ENCODE measurements around the gene CDCA7. TPM values are rescaled to one million over a fixed set of nuclear protein-coding genes. Genes with fewer than 3 reads are reported as not detected.
A peak's percentile ranks its signal among the peaks of the same experiment; 100 is the strongest.
"Not testable (repeated sequence)": the region's sequence is repeated elsewhere in the genome, so short reads cannot be mapped to it uniquely, and the experiment has no call there.

CDCA7 gene
- total RNA-seq, 3 donors from 2014 or later = 23.1 to 36.9 (median 28.0) TPM

DNA sequence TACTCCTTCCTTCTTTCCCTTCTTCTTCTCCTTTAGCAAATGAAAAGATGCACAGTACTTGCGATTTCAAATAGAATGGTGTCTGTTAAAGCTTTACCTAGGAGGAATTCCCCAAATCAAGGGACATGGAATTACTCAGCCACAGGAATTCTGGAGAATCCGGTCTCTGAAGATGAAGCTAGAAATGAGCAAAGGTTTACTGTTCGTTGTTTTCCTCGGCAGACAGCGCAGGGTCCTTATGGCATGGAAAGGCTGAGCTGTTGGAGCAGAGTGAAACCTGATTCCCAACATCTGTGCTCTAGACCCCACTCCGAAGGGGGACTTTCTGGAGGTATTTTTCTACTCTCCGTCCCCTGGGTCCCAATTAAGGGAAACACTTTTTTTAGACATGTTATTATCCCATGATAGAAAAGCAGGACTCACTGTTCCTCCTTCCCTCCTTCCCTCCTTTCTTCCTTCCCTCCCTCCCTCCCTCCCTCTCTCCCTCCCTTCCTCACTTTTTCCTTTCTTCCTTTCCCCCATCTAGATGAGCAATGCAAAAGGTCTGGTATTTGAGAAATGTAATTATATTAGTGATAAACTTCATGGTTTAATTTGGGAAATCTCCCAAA lies 47.1 kb downstream of the CDCA7 start:
- no peaks in the 10 kb centered on the region for H3K9me3 Mint-ChIP-seq
- H3K4me3 Mint-ChIP-seq = no peak overlapping the region
- H3K27me3 Mint-ChIP-seq (ENCODE audit: low read depth) = peaks cover 58% of the 10 kb centered on the region
- H3K36me3 Mint-ChIP-seq (ENCODE audit: insufficient read depth) = no peaks in the 10 kb centered on the region
- ATAC-seq = no peak
- peaks cover 7% of the 10 kb centered on the region for H3K4me1 Mint-ChIP-seq (ENCODE audit: low read depth)
- DNase-seq = no peak

DNA sequence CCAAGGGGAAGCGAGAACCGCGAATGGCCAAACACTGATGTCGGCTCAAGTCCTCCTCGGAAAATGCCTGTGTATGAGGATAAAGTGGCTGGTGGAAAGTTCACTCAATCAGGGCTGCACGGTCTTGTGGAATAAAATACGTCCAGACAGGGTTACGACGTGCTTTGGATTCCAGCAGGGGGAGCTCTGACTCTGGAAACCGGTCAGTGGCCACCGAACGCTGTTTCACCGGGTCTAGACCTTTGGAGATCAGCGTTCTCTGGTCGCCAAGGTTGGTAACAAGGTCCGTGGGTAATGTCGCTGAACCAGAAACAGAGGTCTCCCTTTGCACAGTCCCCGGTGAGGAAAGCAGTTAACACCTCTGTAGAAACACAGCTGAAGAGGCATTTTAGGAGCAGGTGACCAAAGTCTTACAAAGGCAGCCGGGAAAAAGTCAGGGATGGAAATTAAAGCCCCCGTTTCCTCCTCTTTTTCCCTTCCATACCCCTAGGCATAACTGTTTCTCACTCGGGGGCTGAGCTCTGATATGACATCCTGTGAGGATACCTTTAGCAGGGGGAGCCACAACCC lies 47.8 kb downstream of the CDCA7 start:
- no peaks in the 10 kb centered on the region for H3K9me3 Mint-ChIP-seq
- H3K36me3 Mint-ChIP-seq (ENCODE audit: insufficient read depth) = no peaks in the 10 kb centered on the region
- H3K4me1 Mint-ChIP-seq (ENCODE audit: low read depth) = peaks cover 7% of the 10 kb centered on the region
- DNase-seq = peak; percentile 68
- ATAC-seq = peak; percentile 89 to 93
- no peak overlapping the region for H3K4me3 Mint-ChIP-seq
- peaks cover 53% of the 10 kb centered on the region for H3K27me3 Mint-ChIP-seq (ENCODE audit: low read depth)

DNA sequence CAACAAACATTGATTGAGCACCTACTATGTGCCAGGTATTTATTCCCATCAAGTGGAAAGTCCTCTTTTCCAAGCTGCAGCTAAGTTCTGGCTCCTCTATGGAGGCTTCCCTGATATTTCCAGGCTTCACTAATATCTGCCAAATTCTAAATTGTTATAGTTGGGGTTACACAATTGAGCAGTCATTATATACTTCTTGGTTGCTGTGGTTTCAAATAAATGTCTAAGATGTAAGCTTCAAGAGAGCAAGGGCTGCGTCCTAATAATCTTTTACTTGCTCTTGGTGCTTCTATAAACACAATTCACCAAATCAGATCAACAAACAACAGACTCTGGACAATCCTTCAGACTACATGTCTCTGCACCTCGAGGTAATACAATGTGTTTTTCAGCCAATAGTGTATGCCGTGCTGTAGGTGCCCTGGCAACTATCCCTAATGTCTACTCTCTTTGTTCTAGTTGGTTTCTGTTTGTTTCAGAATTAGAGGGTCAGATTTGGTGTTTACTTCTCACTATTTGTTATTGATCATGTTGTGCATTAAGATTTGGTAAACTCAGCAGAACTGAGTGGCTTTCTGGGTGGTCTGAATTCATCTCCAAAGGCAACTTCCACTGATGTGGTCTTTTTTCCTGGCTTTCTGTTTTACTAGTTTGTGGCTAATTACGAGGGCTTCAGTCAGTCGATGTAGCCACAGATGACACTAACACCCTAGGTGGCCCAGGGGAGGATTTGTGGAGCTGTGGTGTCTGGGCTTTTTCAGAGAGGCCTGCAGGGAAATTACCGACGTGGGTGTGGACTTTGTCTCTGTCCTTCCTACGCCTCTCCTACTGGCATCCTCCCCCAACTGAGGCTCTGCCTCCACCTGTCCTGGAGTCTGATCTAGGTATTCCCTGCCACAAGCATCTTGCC lies 50.4 kb downstream of the CDCA7 start:
- H3K36me3 Mint-ChIP-seq (ENCODE audit: insufficient read depth) = no peaks in the 10 kb centered on the region
- DNase-seq (no peak), ATAC-seq (no peak)
- peaks cover 49% of the 10 kb centered on the region for H3K27me3 Mint-ChIP-seq (ENCODE audit: low read depth)
- no peaks in the 10 kb centered on the region for H3K9me3 Mint-ChIP-seq
- H3K4me1 Mint-ChIP-seq (ENCODE audit: low read depth) = peaks cover 7% of the 10 kb centered on the region
- no peak overlapping the region for H3K4me3 Mint-ChIP-seq

DNA sequence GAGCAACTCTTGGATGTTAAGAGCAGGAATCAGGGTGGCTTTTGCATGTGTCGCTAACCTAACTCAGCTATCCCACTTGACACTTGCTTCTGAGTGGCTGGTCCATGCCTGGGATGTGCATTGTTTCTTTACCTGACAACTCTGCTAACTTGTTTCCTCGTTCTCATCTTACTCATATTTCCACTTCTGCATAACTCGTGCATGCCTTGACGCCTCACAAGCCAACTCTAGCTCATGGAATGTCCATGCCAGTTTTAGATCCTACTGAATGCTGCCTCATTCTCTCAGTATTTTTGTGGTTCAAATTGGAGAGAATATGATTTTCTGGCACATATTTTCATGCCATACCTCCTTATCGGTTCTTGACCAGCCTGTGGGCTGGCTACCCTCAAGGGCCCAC lies 52.5 kb downstream of the CDCA7 start:
- Mint-ChIP-seq H3K27me3 (ENCODE audit: low read depth) (peaks cover 31% of the 10 kb centered on the region), H3K4me3 (no peak overlapping the region), H3K9me3 (no peaks in the 10 kb centered on the region), H3K4me1 (ENCODE audit: low read depth) (peaks cover 6% of the 10 kb centered on the region), H3K36me3 (ENCODE audit: insufficient read depth) (no peaks in the 10 kb centered on the region)
- ATAC-seq = no peak
- DNase-seq = no peak

DNA sequence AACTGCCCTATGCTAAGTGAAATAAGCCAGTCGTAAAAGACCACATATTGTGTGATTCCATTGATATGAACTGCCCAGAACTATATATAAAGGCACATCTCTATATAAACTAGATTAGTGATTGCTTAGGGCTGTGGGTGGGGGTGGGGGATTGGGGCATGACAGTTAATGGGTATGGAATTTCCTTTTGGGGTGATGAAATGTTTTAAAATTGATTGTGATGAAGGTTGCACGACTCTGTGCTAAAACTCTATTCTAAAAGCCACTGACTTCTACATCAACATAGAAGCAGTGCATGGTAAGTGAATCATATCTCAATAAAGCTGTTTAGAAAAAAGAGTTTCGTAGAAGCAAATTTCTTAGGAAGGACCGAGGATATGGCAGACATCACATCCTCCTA lies 53.0 kb downstream of the CDCA7 start:
- ATAC-seq = no peak
- no peaks in the 10 kb centered on the region for H3K36me3 Mint-ChIP-seq (ENCODE audit: insufficient read depth)
- H3K9me3 Mint-ChIP-seq = no peaks in the 10 kb centered on the region
- H3K4me3 Mint-ChIP-seq = no peak overlapping the region
- peaks cover 27% of the 10 kb centered on the region for H3K27me3 Mint-ChIP-seq (ENCODE audit: low read depth)
- peaks cover 1% of the 10 kb centered on the region for H3K4me1 Mint-ChIP-seq (ENCODE audit: low read depth)
- DNase-seq = no peak

DNA sequence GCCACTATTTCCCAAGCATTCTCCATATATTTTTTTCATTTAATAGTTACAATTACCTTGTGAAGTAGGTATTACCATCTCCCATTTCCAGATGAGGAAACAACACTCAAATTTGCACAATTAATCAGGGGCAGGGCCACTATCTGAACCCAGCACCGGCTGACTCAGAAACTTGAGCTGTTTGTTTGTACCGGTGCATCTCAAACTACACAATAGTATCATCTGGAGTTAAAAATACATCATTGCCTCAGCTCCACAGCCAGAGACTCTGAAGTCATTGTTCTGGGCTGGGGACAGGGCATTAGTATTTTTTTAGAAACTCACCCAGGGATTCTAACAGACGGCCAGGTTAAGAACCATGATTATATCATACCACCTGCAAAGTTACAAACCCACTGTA lies 55.9 kb downstream of the CDCA7 start:
- ATAC-seq (no peak), DNase-seq (no peak)
- Mint-ChIP-seq H3K4me1 (ENCODE audit: low read depth) (no peaks in the 10 kb centered on the region), H3K36me3 (ENCODE audit: insufficient read depth) (no peaks in the 10 kb centered on the region), H3K4me3 (no peak overlapping the region), H3K27me3 (ENCODE audit: low read depth) (peaks cover 17% of the 10 kb centered on the region), H3K9me3 (no peaks in the 10 kb centered on the region)

DNA sequence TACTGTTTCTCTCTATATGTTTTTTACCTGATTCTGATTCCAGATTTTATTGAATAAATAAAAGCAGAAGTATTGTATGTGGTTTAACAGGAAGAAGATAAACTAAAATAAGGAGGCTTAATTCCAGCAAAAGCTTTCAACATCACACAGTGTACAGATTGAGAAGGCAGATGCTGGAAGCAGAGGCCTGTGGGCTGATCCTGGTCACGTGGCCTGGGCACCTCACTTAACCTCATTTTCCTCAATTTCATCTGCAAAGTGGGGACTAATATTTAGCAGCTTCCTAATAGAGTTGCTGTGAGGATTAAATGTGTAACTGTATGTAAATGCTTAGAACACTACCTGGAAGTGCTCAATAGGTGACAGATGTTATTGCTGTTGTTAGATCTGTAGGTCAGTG lies 58.0 kb downstream of the CDCA7 start:
- ATAC-seq (no peak), DNase-seq (no peak)
- Mint-ChIP-seq H3K36me3 (ENCODE audit: insufficient read depth) (no peaks in the 10 kb centered on the region), H3K4me3 (no peak overlapping the region), H3K9me3 (no peaks in the 10 kb centered on the region), H3K4me1 (ENCODE audit: low read depth) (no peaks in the 10 kb centered on the region), H3K27me3 (ENCODE audit: low read depth) (peaks cover 21% of the 10 kb centered on the region)

DNA sequence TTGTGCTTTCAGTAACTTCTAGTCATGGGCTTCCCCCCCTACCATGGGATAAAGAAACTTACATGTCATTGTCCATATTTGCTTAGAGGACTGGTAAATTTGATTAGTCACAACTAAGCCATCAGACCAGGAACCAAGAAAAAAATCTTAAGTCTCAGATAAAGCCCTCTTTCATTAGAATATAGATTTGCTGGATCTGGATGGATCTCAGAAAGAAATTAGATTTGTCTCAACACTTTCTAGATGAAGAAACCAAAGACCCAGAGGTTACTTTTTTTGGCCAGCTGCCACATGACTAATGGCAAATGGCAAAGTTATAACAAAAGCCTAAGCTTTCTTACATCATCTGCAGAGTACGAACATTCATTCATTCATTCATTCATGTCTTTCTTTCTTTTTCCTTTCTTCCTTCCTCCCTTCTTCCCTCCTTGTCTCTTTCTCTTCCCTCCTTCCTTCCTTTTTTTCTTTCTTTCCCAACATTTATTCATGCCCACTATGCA lies 60.2 kb downstream of the CDCA7 start:
- Mint-ChIP-seq H3K36me3 (ENCODE audit: insufficient read depth) (no peaks in the 10 kb centered on the region), H3K9me3 (no peaks in the 10 kb centered on the region), H3K4me3 (no peak overlapping the region), H3K27me3 (ENCODE audit: low read depth) (peaks cover 15% of the 10 kb centered on the region), H3K4me1 (ENCODE audit: low read depth) (no peaks in the 10 kb centered on the region)
- ATAC-seq (no peak), DNase-seq (no peak)

DNA sequence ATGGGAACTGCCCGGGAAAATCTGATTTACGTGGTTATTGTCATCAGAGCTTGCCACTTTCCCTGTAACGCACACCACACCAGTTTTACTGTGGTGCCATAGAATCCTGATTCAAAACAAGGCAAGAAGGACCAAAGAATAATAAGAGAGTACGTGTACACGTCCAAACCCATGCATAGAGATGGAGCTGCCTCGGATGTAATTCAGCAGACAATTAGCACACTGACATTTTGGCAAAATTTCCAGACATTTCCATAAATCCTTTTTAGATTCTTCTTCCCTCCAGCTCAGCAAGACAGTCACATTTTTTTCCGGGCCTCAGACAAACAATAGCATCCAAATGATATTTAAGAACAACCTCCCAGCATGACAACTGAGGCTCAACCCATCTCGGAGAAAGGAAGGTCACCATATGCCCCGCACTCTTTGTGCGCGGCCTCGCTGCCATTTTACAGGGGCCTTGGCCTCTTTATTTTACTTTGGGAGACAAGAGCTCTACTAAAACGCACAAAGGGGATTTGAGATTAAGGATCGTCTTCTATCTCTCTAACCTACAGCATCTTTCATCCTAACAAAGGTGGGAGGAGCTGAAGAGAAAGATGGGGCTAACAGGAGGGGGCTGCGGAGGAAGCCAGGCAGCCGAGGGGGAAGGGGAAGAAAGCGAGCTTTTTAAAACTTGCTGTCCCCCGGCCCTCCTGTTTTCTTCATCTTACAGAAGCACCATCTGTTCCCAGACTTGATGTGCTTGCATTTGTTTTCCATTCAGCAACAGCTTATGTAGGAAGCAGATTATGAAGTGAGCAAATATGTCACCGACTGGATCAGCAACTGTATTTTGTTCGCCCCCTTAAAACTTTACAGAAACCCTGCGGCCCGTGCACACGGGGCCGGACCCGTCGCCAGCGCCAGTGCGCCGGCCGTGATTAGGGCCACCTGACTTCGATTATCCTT lies 61.0 kb downstream of the CDCA7 start:
- ATAC-seq = no peak
- H3K4me3 Mint-ChIP-seq = no peak overlapping the region
- peaks cover 15% of the 10 kb centered on the region for H3K27me3 Mint-ChIP-seq (ENCODE audit: low read depth)
- DNase-seq = no peak
- H3K36me3 Mint-ChIP-seq (ENCODE audit: insufficient read depth) = no peaks in the 10 kb centered on the region
- H3K9me3 Mint-ChIP-seq = no peaks in the 10 kb centered on the region
- no peaks in the 10 kb centered on the region for H3K4me1 Mint-ChIP-seq (ENCODE audit: low read depth)

DNA sequence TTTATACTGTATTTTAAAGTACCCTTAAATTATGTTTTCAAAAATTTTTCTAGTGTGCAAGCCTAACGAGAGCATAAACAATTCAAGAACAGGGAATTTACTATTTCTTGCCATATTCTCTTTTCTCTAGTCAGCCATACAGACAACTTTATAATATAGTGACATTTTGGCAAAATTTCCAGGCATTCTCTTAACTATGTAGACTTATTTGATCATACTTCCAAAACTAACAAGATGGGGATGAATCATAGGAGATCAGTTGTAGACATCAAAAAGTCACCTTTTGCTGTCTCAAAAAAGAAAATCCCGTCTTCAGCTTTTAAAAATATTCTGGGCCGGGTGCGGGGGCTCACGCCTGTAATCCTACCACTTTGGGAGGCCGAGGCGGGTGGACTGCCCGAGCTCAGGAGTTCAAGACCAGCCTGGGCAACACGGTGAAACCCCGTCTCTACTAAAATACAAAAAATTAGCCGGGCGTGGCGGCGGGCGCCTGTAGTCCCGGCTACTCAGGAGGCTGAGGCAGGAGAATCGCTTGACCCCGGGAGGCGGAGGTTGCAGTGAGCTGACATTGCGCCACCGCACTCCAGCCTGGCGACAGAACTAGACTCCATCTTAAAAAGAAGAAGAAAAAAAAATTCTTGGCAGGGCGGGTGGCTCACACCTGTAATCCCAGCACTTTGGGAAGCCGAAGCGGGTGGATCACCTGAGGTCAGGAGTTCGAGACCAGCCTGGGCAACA lies 61.9 kb downstream of the CDCA7 start:
- not testable (repeated sequence) for H3K4me1 Mint-ChIP-seq (ENCODE audit: low read depth); H3K4me3 Mint-ChIP-seq; ATAC-seq; H3K9me3 Mint-ChIP-seq; H3K36me3 Mint-ChIP-seq (ENCODE audit: insufficient read depth); DNase-seq
- H3K27me3 Mint-ChIP-seq (ENCODE audit: low read depth) = peaks cover 16% of the 10 kb centered on the region

DNA sequence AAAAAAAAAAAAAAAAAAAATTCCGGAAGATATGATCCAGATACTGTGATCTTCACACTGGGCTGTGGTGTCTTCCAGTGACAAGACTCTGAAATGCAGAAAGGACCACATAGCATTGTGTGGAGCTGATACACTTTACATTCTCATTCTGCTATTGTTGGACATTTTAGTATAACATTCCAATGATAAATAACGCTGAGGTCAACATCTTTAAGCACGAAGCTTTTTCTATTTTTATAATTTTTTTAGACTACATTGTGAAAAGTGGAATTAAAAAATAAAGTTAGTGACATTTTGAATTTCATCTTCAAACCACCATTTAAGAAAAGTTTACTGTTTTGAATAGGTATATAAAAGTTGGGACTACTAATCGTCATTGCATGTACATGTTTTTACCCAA lies 62.7 kb downstream of the CDCA7 start:
- DNase-seq (no peak), ATAC-seq (no peak)
- Mint-ChIP-seq H3K36me3 (ENCODE audit: insufficient read depth) (no peaks in the 10 kb centered on the region), H3K4me1 (ENCODE audit: low read depth) (no peaks in the 10 kb centered on the region), H3K9me3 (no peaks in the 10 kb centered on the region), H3K27me3 (ENCODE audit: low read depth) (peaks cover 20% of the 10 kb centered on the region), H3K4me3 (no peak overlapping the region)

DNA sequence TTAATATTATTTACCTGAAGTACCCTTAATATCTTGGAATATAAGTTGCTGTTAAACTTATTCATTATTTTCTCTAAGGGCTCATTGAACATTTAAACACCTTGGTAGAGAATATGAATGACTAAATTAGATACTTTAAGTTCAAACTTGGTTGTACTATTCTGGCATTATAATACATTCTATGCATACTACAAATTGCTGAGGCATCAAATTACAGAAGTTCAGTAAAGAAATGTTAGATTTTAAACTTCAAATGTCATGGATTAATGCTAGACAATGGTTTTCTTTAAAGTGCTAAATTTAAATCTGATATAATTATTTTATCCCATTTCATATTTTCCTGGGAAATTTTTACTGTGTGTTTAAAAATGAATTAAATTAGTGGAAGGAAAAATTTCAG lies 63.1 kb downstream of the CDCA7 start:
- Mint-ChIP-seq H3K4me1 (ENCODE audit: low read depth) (no peaks in the 10 kb centered on the region), H3K9me3 (no peaks in the 10 kb centered on the region), H3K36me3 (ENCODE audit: insufficient read depth) (no peaks in the 10 kb centered on the region), H3K4me3 (no peak overlapping the region), H3K27me3 (ENCODE audit: low read depth) (peaks cover 20% of the 10 kb centered on the region)
- DNase-seq (no peak), ATAC-seq (no peak)
